A549 (cell line): Measurements from ENCODE around the gene CEACAM16. TPM values are rescaled to one million over a fixed set of nuclear protein-coding genes. Genes with fewer than 3 reads are reported as not detected.

Source experiments
- ATAC-seq, 2 experiments: fragments of 200-7000 bp in 1 of 2; fragments of >200 bp in 1 of 2; cut with Nextera tagmentation in 1 of 2; cut with Tn5 transposase in 1 of 2; 3 replicates each; pipeline versions ENCODE4 v1.8.0 to v1.9.1; 2018 to 2020; ENCODE audit warnings: mild to moderate bottlenecking in 1 of 2, moderate library complexity in 1 of 2
- CTCF ChIA-PET: fragments of 300-600 bp; sonication (Branson Sonifier 250); formaldehyde crosslinking; extraction: SDS; loops from one replicate; lab custom pipeline; 2021; ENCODE audit warnings: antibody characterized with exemption, inconsistent platforms; lab: Yijun Ruan, JAX
- POLR2A ChIA-PET: fragments of 350-600 bp; formaldehyde crosslinking; extraction: SDS; loops from one replicate; lab custom pipeline; 2021; ENCODE audit warnings: antibody characterized with exemption, inconsistent platforms; lab: Yijun Ruan, JAX
- DNase-seq, 2 experiments: peaks; one replicate each; pipeline versions ENCODE4 v3.0.0 to v3.0.0-alpha.2; 2011 to 2016; ENCODE audit warnings: low read depth in 1 of 2, low spot score in 1 of 2
- FAIRE-seq: peaks from 2 replicates; lab custom pipeline; 2011; peaks lifted over from hg19 to GRCh38; lab: Jason Lieb, UNC
- H3K27ac ChIP-seq, 2 experiments: fragments of >200 bp; sonication (Bioruptor Twin); formaldehyde crosslinking; 3 replicates each; pipeline ENCODE4 v1.5.1; 2016 to 2017
- H3K4me1 ChIP-seq: fragments of >200 bp; sonication (Bioruptor Twin); formaldehyde crosslinking; 3 replicates; pipeline ENCODE4 v1.6.1; 2016
- H3K4me2 ChIP-seq: fragments of >200 bp; sonication (Bioruptor Twin); formaldehyde crosslinking; 3 replicates; pipeline ENCODE4 v1.6.1; 2016
- H3K4me3 ChIP-seq: fragments of >200 bp; sonication (Bioruptor Twin); formaldehyde crosslinking; 3 replicates; pipeline ENCODE4 v1.5.1; 2016
- H3K9me3 ChIP-seq: fragments of >200 bp; sonication (Bioruptor Twin); formaldehyde crosslinking; 3 replicates; pipeline ENCODE4 v1.6.1; 2016
- ATOH8 ChIP-seq: fragments of 250-450 bp; sonication (Bioruptor Pico); IDR thresholded peaks from 2 replicates; pipeline ENCODE4 v1.5.0; 2020; ENCODE audit warnings: low read depth, mild to moderate bottlenecking, moderate library complexity
- CBX2 ChIP-seq: fragments of 200-600 bp; sonication (generic); IDR thresholded peaks from 2 replicates; pipeline ENCODE4 v1.6.1; 2016; ENCODE audit warnings: low read depth, mild to moderate bottlenecking, borderline replicate concordance
- CEBPB ChIP-seq, 2 experiments: fragments of >200 bp in 1 of 2; sonication (Bioruptor Twin) in 1 of 2; formaldehyde crosslinking in 1 of 2; IDR thresholded peaks; 2 replicates each; pipeline ENCODE4 v1.6.1; 2012 to 2016
- CTCF ChIP-seq: fragments of >200 bp; sonication (Bioruptor Twin); formaldehyde crosslinking; IDR thresholded peaks from 3 replicates; pipeline ENCODE4 v1.5.1; 2016
- E2F6 ChIP-seq: IDR thresholded peaks from 2 replicates; pipeline ENCODE4 v1.6.1; 2012; ENCODE audit warnings: low read depth, borderline replicate concordance
- EHF ChIP-seq: fragments of 250-450 bp; sonication (Bioruptor Pico); IDR thresholded peaks from 2 replicates; pipeline ENCODE4 v1.5.0; 2020; ENCODE audit warnings: mild to moderate bottlenecking
- ELK1 ChIP-seq: fragments of 150-350 bp; IDR thresholded peaks from 2 replicates; pipeline ENCODE4 v1.6.1; 2014; ENCODE audit warnings: low read depth, mild to moderate bottlenecking, low read length
- EP300 ChIP-seq, 2 experiments: fragments of >200 bp; sonication (Bioruptor Twin); formaldehyde crosslinking; IDR thresholded peaks; 2 replicates in 1 of 2; 3 replicates in 1 of 2; pipeline ENCODE4 v1.6.1; 2016 to 2017
- ESRRA ChIP-seq: fragments of 150-350 bp; IDR thresholded peaks from 2 replicates; pipeline ENCODE4 v1.6.1; 2014; ENCODE audit warnings: mild to moderate bottlenecking, low read length, borderline replicate concordance
- GATA3 ChIP-seq: IDR thresholded peaks from 2 replicates; pipeline ENCODE4 v1.6.1; 2012; ENCODE audit warnings: borderline replicate concordance
- HES2 ChIP-seq: fragments of >200 bp; sonication (Bioruptor Twin); formaldehyde crosslinking; IDR thresholded peaks from 2 replicates; pipeline ENCODE4 v1.6.1; 2016
- NPAS2 ChIP-seq: fragments of 250-450 bp; sonication (Bioruptor Pico); IDR thresholded peaks from 2 replicates; pipeline ENCODE4 v1.8.0; 2022; ENCODE audit warnings: mild to moderate bottlenecking, moderate library complexity, borderline replicate concordance
- NR3C1 ChIP-seq: fragments of >200 bp; sonication (Bioruptor Twin); formaldehyde crosslinking; IDR thresholded peaks from 3 replicates; pipeline ENCODE4 v1.6.1; 2017
- PHF8 ChIP-seq: fragments of 200-600 bp; sonication (generic); IDR thresholded peaks from 2 replicates; pipeline ENCODE4 v1.6.1; 2016; ENCODE audit warnings: low read depth, mild to moderate bottlenecking, antibody characterized with exemption, moderate library complexity, borderline replicate concordance
- REST ChIP-seq: fragments of 200-600 bp; sonication (generic); IDR thresholded peaks from 2 replicates; pipeline ENCODE4 v1.6.1; 2016; ENCODE audit warnings: antibody characterized with exemption, mild to moderate bottlenecking, moderate library complexity
- ZC3H11A ChIP-seq: fragments of 450-650 bp; IDR thresholded peaks from 2 replicates; pipeline ENCODE4 v1.6.1; 2014; ENCODE audit warnings: antibody characterized with exemption, mild to moderate bottlenecking
- ZFP36 ChIP-seq: fragments of 450-650 bp; IDR thresholded peaks from 2 replicates; pipeline ENCODE4 v1.6.1; 2014; ENCODE audit warnings: borderline replicate concordance; ENCODE audit not compliant: partially characterized antibody
- ZNF302 ChIP-seq: fragments of 250-450 bp; sonication (Bioruptor Pico); IDR thresholded peaks from 2 replicates; pipeline ENCODE4 v1.9.0; 2021; ENCODE audit warnings: inconsistent platforms, mild to moderate bottlenecking, moderate library complexity
- WGBS: methylation state at CpG from one replicate; pipeline ENCODE4 v1.1.6; 2017; ENCODE audit errors: missing lambda C conversion rate; 5-methylcytosine and 5-hydroxymethylcytosine counted together
- polyA plus RNA-seq, 4 experiments: library from polyadenylated mRNA; depleted of rRNA in 3 of 4; stranded (reverse); fragments of >200 nt; fragmentation: RNase III in 1 of 4; extraction: RNeasy Plus Mini Kit Qiagen cat#74134 plus additional on column Dnase treatment in 1 of 4; gene quantifications; 2 replicates in 3 of 4; 3 replicates in 1 of 4; pipeline ENCODE4 v1.2.3, GENCODE V29; 2011 to 2017

Gene CEACAM16
- polyA plus RNA-seq, 2 of the 4 experiments (the other 2 are of a cell fraction): not detected

GRCh38 chr19:44689290-44690130, 9.4 kb upstream of the CEACAM16 start (continued):
- TF ChIP-seq ZFP36 (peak; percentile 98), ZC3H11A (no peak), ELK1 (no peak), ATOH8 (CRISPR knock-in tag) (no peak), HES2 (no peak), PHF8 (no peak), GATA3 (no peak)
- TF ChIP-seq, all 56 proteins: peak for 9

- Histone ChIP-seq H3K9me3 (no peaks in the 10 kb centered on the region), H3K4me1 (peaks cover 86% of the 10 kb centered on the region), H3K27ac (peak overlapping the region; percentile 87 to 92), H3K4me3 (no peak overlapping the region), H3K4me2 (peak overlapping the region; percentile 47)
- ATAC-seq: no peak
- ChIA-PET POLR2A (interaction anchor here (1.8 to 4.0 kb wide), 2 partner anchors 34 to 81 kb away, joined by 8 to 27 read pairs; no protein-coding TSS in a partner anchor), CTCF (interaction anchor here (0.7 to 26.6 kb wide), 30 partner anchors 9 to 194 kb away, joined by 3 to 694 read pairs (median 14); partner anchors contain the start of genes BCAM and CEACAM16)
- TF ChIP-seq REST (no peak), CBX2 (no peak), CEBPB (IDR thresholded peaks at IDR 0.05) (0 out of 4 replicates have a peak, but pooled peaks of 1 of the 2 experiments have one; percentile 38)
- FAIRE-seq: no peak
- 89% methylated on average over 3 of the region's 3 CpGs for WGBS
- DNase-seq: no peak
These were observed 8.9 kb upstream of the CEACAM16 start for GRCh38 chr19:44690131-44690440.

- FAIRE-seq: no peak
These were observed 6.6 kb upstream of the CEACAM16 start for GRCh38 chr19:44692379-44692721.

More at GRCh38 chr19:44692379-44692721, 6.6 kb upstream of the CEACAM16 start:
- peaks cover 79% of the 10 kb centered on the region for H3K4me1 ChIP-seq
- POLR2A ChIA-PET: interaction anchor here (2.1 to 4.0 kb wide), 2 partner anchors 32 to 49 kb away, joined by 11 to 27 read pairs; no protein-coding TSS in a partner anchor
- no peaks in the 10 kb centered on the region for H3K9me3 ChIP-seq
- H3K4me3 ChIP-seq: no peak overlapping the region
- TF ChIP-seq EHF (CRISPR knock-in tag): no peak
- TF ChIP-seq E2F6: no peak
- no peak for TF ChIP-seq NPAS2 (CRISPR knock-in tag)
- 0 out of 5 replicates have a peak, but pooled peaks of 1 of the 2 experiments have one; percentile 5 for TF ChIP-seq EP300 (IDR thresholded peaks at IDR 0.05)
- TF ChIP-seq ZNF302 (CRISPR knock-in tag): no peak
- no peak for TF ChIP-seq ESRRA
- no peak for TF ChIP-seq CTCF
- TF ChIP-seq NR3C1: no peak
- no peak for DNase-seq
- WGBS: under 1% methylated on average over 5 of the region's 5 CpGs
- CTCF ChIA-PET: interaction anchor here (1.8 to 26.6 kb wide), 5 partner anchors 21 to 151 kb away, joined by 3 to 694 read pairs (median 64); partner anchors contain the start of gene CEACAM16
- H3K27ac ChIP-seq: peak overlapping the region; percentile 87 to 92
- H3K4me2 ChIP-seq: peak overlapping the region; percentile 70
- ATAC-seq: no peak
